Activated CD4-positive, CD25-positive, alpha-beta regulatory T cell treated with anti-CD3 and anti-CD28 coated beads, Interleukin-2, amount 50 U/mL, for 16 hours (primary cell): Measurements from ENCODE around the gene KRTAP15-1.

Experiments
- DNase-seq: peaks from one replicate; pipeline ENCODE4 v3.0.0-alpha.2; 2020; ENCODE audit warnings: low read depth, low spot score

Gene KRTAP15-1

DNA sequence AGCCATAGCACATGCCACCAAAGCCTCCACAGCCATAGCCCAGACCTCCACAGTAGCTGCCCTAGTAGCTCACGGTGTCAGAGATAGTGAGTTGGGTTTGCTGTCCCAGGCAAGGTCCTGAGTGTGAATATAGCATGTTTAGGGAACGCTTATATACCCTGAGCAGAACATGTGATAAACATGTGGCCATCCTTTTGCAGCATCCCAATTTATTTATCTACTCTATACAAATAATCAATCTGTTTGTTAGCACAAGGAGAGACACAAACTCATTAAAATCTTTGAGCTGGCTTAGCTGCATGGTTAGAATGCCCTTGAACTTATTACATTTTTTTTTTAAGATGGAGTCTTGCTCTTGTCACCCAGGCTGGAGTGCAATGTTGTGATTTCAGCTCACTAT lies 47.3 kb downstream of the KRTAP15-1 start, which contains the start of gene KRTAP19-2:
Gene KRTAP19-2 (minus strand): TSS at position 101 of the 400 bp plus-strand sequence. CDS start 88 bp downstream, at position 13.
- no peak for DNase-seq
